Esophagus squamous epithelium (tissue), 4 donors: ENCODE data around the gene GPR137.

Source experiments
- CTCF ChIP-seq, 6 experiments: fragments of 450-650 bp in 4 of 6; fragments of 200-600 bp in 2 of 6; sonication (generic) in 2 of 6; IDR thresholded peaks; one replicate each; pipeline ENCODE4 v1.5.1; 2016 to 2019; ENCODE audit warnings: antibody characterized with exemption in 6 of 6, mild to moderate bottlenecking in 4 of 6, moderate library complexity in 4 of 6
- POLR2A ChIP-seq, 4 donors: fragments of 450-650 bp; IDR thresholded peaks; one replicate each; pipeline ENCODE4 v1.6.1; 2017; ENCODE audit warnings: antibody characterized with exemption in 4 of 4, mild to moderate bottlenecking in 4 of 4, moderate library complexity in 3 of 4

DNA sequence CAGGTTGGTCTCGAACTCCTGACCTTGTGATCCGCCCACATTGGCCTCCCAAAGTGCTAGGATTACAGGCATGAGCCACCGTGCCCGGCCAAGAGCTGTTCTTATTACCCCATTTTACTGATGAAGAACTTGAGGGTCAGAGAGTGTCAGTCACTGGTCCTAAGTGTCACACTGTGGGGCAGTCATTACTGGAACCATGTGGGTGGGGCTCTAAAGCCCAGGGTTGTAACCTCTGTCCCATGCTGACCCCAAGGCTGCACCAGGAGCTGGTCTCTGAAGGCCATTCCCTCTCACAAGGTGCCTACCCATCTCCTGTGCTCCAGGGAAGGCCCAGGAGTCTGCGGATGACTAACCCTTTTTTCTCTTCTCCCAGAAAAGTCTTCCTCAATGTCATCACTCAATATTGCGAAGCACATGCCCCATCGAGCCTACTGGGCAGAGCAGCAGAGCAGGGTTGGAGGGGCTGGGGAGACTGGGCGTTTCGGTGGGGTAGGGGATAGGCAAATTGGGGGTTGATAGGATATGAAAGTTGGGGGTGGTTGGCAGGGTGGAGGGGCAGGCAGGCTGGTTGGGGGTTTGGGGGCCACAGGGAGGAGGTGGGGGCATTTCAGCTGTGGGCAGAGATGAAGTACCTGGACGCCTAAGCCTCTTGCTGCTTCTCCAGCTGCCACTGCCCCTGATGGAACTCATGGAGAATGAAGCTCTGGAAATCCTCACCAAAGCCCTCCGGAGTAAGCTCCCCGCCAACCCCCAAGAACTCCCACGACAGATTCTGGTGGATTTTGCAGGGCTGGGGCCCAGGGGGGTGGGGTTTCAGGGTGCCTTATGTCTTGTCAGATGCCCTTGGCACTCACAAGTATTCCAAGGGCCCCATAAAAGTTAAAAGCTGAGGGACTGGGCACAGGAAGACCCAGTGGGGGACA lies 17.7 kb downstream of the GPR137 start:
- TF ChIP-seq CTCF (IDR thresholded peaks at IDR 0.05) (no peak), POLR2A (IDR thresholded peaks at IDR 0.05) (no peak)
